Liver (tissue), 9 donors: Measurements from ENCODE around the gene PKP3. TPM values are rescaled to one million over a fixed set of nuclear protein-coding genes. Genes with fewer than 3 reads are reported as not detected.

Experiments
- DNase-seq: peaks from one replicate; pipeline ENCODE4 v3.0.0-alpha.2; 2017; ENCODE audit warnings: low spot score
- H3K27ac ChIP-seq, 2 donors: one replicate each; pipeline ENCODE4 v1.7.0; 2013; ENCODE audit warnings: inconsistent platforms in 2 of 2, low read length in 2 of 2, control low read depth in 1 of 2, low read depth in 1 of 2, mild to moderate bottlenecking in 1 of 2
- H3K27me3 ChIP-seq, 4 donors: one replicate each; pipeline versions ENCODE4 v1.6.1 to v1.7.0; 2013; ENCODE audit warnings: low read length in 3 of 4, inconsistent platforms in 1 of 4, mild to moderate bottlenecking in 1 of 4, moderate library complexity in 1 of 4; ENCODE audit not compliant: control insufficient read depth in 4 of 4, insufficient read depth in 4 of 4
- H3K36me3 ChIP-seq, 4 donors: one replicate each; pipeline versions ENCODE4 v1.6.1 to v1.7.0; 2013; ENCODE audit warnings: low read length in 3 of 4, mild to moderate bottlenecking in 3 of 4, low read depth in 1 of 4, moderate library complexity in 1 of 4; ENCODE audit not compliant: control insufficient read depth in 4 of 4, insufficient read depth in 3 of 4
- H3K4me1 ChIP-seq, 4 donors: one replicate each; pipeline versions ENCODE4 v1.6.1 to v1.7.0; 2013; ENCODE audit warnings: low read length in 3 of 4, mild to moderate bottlenecking in 3 of 4, moderate library complexity in 1 of 4; ENCODE audit not compliant: control insufficient read depth in 4 of 4, insufficient read depth in 4 of 4
- H3K4me3 ChIP-seq, 3 donors: one replicate each; pipeline versions ENCODE4 v1.6.1 to v1.7.0; 2013; ENCODE audit warnings: low read length in 3 of 3, control low read depth in 1 of 3, low read depth in 1 of 3, mild to moderate bottlenecking in 1 of 3
- H3K9ac ChIP-seq, 2 donors: one replicate each; pipeline ENCODE4 v1.7.0; 2013; ENCODE audit warnings: low read length in 2 of 2, mild to moderate bottlenecking in 2 of 2, moderate library complexity in 2 of 2, control low read depth in 1 of 2, low read depth in 1 of 2
- H3K9me3 ChIP-seq, 4 donors: one replicate each; pipeline versions ENCODE4 v1.6.1 to v1.7.0; 2013; ENCODE audit warnings: low read length in 3 of 4; ENCODE audit not compliant: control insufficient read depth in 4 of 4
- ATF3 ChIP-seq: IDR thresholded peaks from 2 replicates; pipeline ENCODE4 v1.6.1; 2016; ENCODE audit warnings: antibody characterized with exemption
- CTCF ChIP-seq: fragments of 150-350 bp; IDR thresholded peaks from 2 replicates; pipeline ENCODE4 v1.5.1; 2017; ENCODE audit warnings: improper control_type of control experiment, low read depth, low read length; ENCODE audit not compliant: missing input control
- FOXA1 ChIP-seq: IDR thresholded peaks from 2 replicates; pipeline ENCODE4 v1.6.1; 2016; ENCODE audit warnings: antibody characterized with exemption
- FOXA2 ChIP-seq: IDR thresholded peaks from 2 replicates; pipeline ENCODE4 v1.6.1; 2016; ENCODE audit warnings: antibody characterized with exemption
- GABPA ChIP-seq, 2 donors: IDR thresholded peaks in 1 of 2; conservative IDR thresholded peaks in 1 of 2; 2 replicates each; pipeline ENCODE4 v1.6.1; 2016; ENCODE audit warnings: antibody characterized with exemption in 2 of 2, mild to moderate bottlenecking in 1 of 2, moderate library complexity in 1 of 2
- HNF4A ChIP-seq, 2 donors: conservative IDR thresholded peaks; 2 replicates each; pipeline ENCODE4 v1.6.1; 2016; ENCODE audit warnings: antibody characterized with exemption in 2 of 2, mild to moderate bottlenecking in 2 of 2
- HNF4G ChIP-seq: IDR thresholded peaks from 2 replicates; pipeline ENCODE4 v1.6.1; 2016; ENCODE audit warnings: antibody characterized with exemption
- JUND ChIP-seq, 2 donors: IDR thresholded peaks; 2 replicates each; pipeline ENCODE4 v1.6.1; 2016; ENCODE audit warnings: antibody characterized with exemption in 2 of 2
- NR2F2 ChIP-seq: IDR thresholded peaks from 2 replicates; pipeline ENCODE4 v1.6.1; 2016; ENCODE audit warnings: antibody characterized with exemption
- REST ChIP-seq: IDR thresholded peaks from 2 replicates; pipeline ENCODE4 v1.6.1; 2016; ENCODE audit warnings: antibody characterized with exemption, mild to moderate bottlenecking
- RXRA ChIP-seq, 2 donors: IDR thresholded peaks; 2 replicates each; pipeline ENCODE4 v1.6.1; 2017 to 2018; ENCODE audit warnings: antibody characterized with exemption in 2 of 2, mild to moderate bottlenecking in 1 of 2
- SP1 ChIP-seq: IDR thresholded peaks from 2 replicates; pipeline ENCODE4 v1.6.1; 2018; ENCODE audit warnings: antibody characterized with exemption, mild to moderate bottlenecking
- TAF1 ChIP-seq: conservative IDR thresholded peaks from 2 replicates; pipeline ENCODE4 v1.6.1; 2016; ENCODE audit warnings: antibody characterized with exemption, mild to moderate bottlenecking
- YY1 ChIP-seq: IDR thresholded peaks from 2 replicates; pipeline ENCODE4 v1.6.1; 2016; ENCODE audit warnings: antibody characterized with exemption, mild to moderate bottlenecking
- ZBTB33 ChIP-seq: IDR thresholded peaks from 2 replicates; pipeline ENCODE4 v1.6.1; 2016; ENCODE audit warnings: antibody characterized with exemption
- WGBS: extraction: QIAGEN DNeasy Blood & Tissue Kit; methylation state at CpG from one replicate; pipeline ENCODE4 v1.1.7; 2013; 5-methylcytosine and 5-hydroxymethylcytosine counted together
- polyA plus RNA-seq, 2 donors: library from polyadenylated mRNA; stranded (reverse) in 1 of 2; unstranded in 1 of 2; fragments of 200-250 nt in 1 of 2; fragments of >200 nt in 1 of 2; fragmentation: Nextera tagmentation in 1 of 2; extraction: Ambion mirVana in 1 of 2; gene quantifications; one replicate each; pipeline versions ENCODE4 v1.2.1 to v1.2.3, GENCODE V29; 2013 to 2015
- total RNA-seq, 2 donors: library from RNA; depleted of rRNA; stranded (reverse); fragments of >200 nt; gene quantifications; one replicate each; pipeline ENCODE4 v1.2.3, GENCODE V29; 2014
- TF ChIP-seq, protein P1 (sequence below): IDR thresholded peaks from 2 replicates; pipeline ENCODE4 v1.6.1; 2016; ENCODE audit warnings: antibody characterized with exemption
- donor health status: healthy.
- donor health status: healthy.
- donor health status: healthy.
- donor health status: healthy.
- donor health status: healthy.

PKP3 gene
- total and polyA plus RNA-seq, 4 donors: 0.08 to 0.37 (median 0.25) TPM; not detected in 1

- TF ChIP-seq ZBTB33 (no peak), RXRA (IDR thresholded peaks at IDR 0.05) (no peak)
These were observed 10.6 kb upstream of the PKP3 start (continued) for GRCh38 chr11:383431-383830.

DNA sequence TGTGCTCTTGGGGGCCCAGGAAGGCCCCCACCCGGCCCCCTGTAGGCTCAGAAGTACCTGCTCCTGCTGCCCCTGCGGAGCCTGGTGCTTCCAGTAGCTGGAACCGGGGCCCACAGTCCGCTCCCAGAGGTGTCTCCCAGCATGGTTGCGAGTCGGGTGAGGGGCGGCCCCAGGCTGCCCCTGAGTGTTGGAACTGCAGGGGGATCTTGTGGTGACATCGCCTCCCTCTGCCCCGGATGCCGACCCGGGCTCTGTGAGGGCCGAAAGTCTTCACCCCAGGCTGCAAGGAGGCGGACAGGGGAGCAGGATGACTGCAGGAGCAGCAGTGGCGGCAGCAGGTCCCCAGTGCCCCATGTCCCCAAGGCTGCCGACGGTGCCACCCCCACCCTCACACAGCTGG lies 9.5 kb upstream of the PKP3 start:
- TF ChIP-seq GABPA (IDR thresholded peaks at IDR 0.05 in 1 of 2, conservative IDR thresholded peaks at IDR 0.05 in 1 of 2) (no peak), REST (no peak), TAF1 (no peak), NR2F2 (no peak), HNF4G (no peak), RXRA (IDR thresholded peaks at IDR 0.05) (no peak), ATF3 (no peak), CTCF (no peak), FOXA1 (no peak), HNF4A (conservative IDR thresholded peaks at IDR 0.05) (no peak), SP1 (no peak), JUND (IDR thresholded peaks at IDR 0.05) (no peak), FOXA2 (no peak), YY1 (no peak), ZBTB33 (no peak)
- TF ChIP-seq, protein P1, sequence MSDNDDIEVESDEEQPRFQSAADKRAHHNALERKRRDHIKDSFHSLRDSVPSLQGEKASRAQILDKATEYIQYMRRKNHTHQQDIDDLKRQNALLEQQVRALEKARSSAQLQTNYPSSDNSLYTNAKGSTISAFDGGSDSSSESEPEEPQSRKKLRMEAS: no peak
- 89% methylated on average over 16 of the region's 16 CpGs for WGBS

More for the DNA sequence above, 9.5 kb upstream of the PKP3 start:
- Histone ChIP-seq H3K36me3 (no peaks in the 10 kb centered on the region), H3K4me3 (no peak overlapping the region), H3K4me1 (peaks cover 0 to 1% (median 0%) of the 10 kb centered on the region in 4 donors), H3K27ac (no peak overlapping the region), H3K9ac (no peak overlapping the region), H3K9me3 (peaks cover 0 to 2% (median under 1%) of the 10 kb centered on the region in 4 donors), H3K27me3 (no peaks in the 10 kb centered on the region)
- no peak for DNase-seq
